Measurements from ENCODE around the gene RPTOR.

GRCh38 chr17:80951121-80952090 lies 406.8 kb downstream of the RPTOR start:
- TF ChIP-seq, protein P1, sequence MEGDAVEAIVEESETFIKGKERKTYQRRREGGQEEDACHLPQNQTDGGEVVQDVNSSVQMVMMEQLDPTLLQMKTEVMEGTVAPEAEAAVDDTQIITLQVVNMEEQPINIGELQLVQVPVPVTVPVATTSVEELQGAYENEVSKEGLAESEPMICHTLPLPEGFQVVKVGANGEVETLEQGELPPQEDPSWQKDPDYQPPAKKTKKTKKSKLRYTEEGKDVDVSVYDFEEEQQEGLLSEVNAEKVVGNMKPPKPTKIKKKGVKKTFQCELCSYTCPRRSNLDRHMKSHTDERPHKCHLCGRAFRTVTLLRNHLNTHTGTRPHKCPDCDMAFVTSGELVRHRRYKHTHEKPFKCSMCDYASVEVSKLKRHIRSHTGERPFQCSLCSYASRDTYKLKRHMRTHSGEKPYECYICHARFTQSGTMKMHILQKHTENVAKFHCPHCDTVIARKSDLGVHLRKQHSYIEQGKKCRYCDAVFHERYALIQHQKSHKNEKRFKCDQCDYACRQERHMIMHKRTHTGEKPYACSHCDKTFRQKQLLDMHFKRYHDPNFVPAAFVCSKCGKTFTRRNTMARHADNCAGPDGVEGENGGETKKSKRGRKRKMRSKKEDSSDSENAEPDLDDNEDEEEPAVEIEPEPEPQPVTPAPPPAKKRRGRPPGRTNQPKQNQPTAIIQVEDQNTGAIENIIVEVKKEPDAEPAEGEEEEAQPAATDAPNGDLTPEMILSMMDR (IDR thresholded peaks at IDR 0.05; ENCODE audit: borderline replicate concordance, extremely low read depth, low read length, poor library complexity, severe bottlenecking) = no peak
- TF ChIP-seq EZH2 (IDR thresholded peaks at IDR 0.05; ENCODE audit: borderline replicate concordance, low read depth, low read length, severe bottlenecking) = no peak
